HEK293 (cell line): ENCODE data around the gene ZFAND3.

Source experiments
- PRDM2 ChIP-seq: fragments of 450-650 bp; formaldehyde crosslinking; IDR thresholded peaks from 2 replicates; pipeline ENCODE4 v1.5.1; 2016; ENCODE audit warnings: missing biosample characterization, missing genetic modification characterization, borderline replicate concordance
- SP2 ChIP-seq: fragments of 450-650 bp; formaldehyde crosslinking; IDR thresholded peaks from 2 replicates; pipeline ENCODE4 v1.5.1; 2016; ENCODE audit warnings: missing biosample characterization, missing genetic modification characterization
- YY1 ChIP-seq: fragments of 450-650 bp; formaldehyde crosslinking; IDR thresholded peaks from 2 replicates; pipeline ENCODE4 v1.5.1; 2018; ENCODE audit warnings: missing biosample characterization, missing genetic modification characterization
- ZBTB1 ChIP-seq: fragments of 450-650 bp; formaldehyde crosslinking; IDR thresholded peaks from 2 replicates; pipeline ENCODE4 v1.5.1; 2016; ENCODE audit warnings: missing biosample characterization, missing genetic modification characterization
- ZNF157 ChIP-seq: fragments of 450-650 bp; formaldehyde crosslinking; IDR thresholded peaks from 2 replicates; pipeline ENCODE4 v1.5.1; 2016; ENCODE audit warnings: missing biosample characterization, missing genetic modification characterization
- ZNF2 ChIP-seq: fragments of 450-650 bp; formaldehyde crosslinking; IDR thresholded peaks from 2 replicates; pipeline ENCODE4 v1.5.1; 2016; ENCODE audit warnings: missing biosample characterization, missing genetic modification characterization
- ZNF214 ChIP-seq: fragments of 450-650 bp; formaldehyde crosslinking; IDR thresholded peaks from 2 replicates; pipeline ENCODE4 v1.5.1; 2017; ENCODE audit warnings: missing biosample characterization, mild to moderate bottlenecking, missing genetic modification characterization, borderline replicate concordance
- ZNF677 ChIP-seq: fragments of 450-650 bp; IDR thresholded peaks from 2 replicates; pipeline ENCODE4 v1.5.0; 2018; ENCODE audit warnings: missing biosample characterization, mild to moderate bottlenecking, missing genetic modification characterization, moderate library complexity
- ZSCAN18 ChIP-seq: fragments of 450-650 bp; formaldehyde crosslinking; IDR thresholded peaks from 2 replicates; pipeline ENCODE4 v1.5.1; 2016; ENCODE audit warnings: missing biosample characterization, missing genetic modification characterization
- TF ChIP-seq, protein P1 (sequence below): fragments of 450-650 bp; formaldehyde crosslinking; IDR thresholded peaks from 2 replicates; pipeline ENCODE4 v1.5.1; 2016; ENCODE audit warnings: missing biosample characterization, missing genetic modification characterization

GRCh38 chr6:38188677-38189335 is 369.3 kb downstream of the ZFAND3 start:
- no peak for TF ChIP-seq ZNF157 (tag by site-specific recombination)
- no peak for TF ChIP-seq SP2 (tag by site-specific recombination)
- TF ChIP-seq ZNF677 (tag by site-specific recombination) = no peak
- TF ChIP-seq, protein P1, sequence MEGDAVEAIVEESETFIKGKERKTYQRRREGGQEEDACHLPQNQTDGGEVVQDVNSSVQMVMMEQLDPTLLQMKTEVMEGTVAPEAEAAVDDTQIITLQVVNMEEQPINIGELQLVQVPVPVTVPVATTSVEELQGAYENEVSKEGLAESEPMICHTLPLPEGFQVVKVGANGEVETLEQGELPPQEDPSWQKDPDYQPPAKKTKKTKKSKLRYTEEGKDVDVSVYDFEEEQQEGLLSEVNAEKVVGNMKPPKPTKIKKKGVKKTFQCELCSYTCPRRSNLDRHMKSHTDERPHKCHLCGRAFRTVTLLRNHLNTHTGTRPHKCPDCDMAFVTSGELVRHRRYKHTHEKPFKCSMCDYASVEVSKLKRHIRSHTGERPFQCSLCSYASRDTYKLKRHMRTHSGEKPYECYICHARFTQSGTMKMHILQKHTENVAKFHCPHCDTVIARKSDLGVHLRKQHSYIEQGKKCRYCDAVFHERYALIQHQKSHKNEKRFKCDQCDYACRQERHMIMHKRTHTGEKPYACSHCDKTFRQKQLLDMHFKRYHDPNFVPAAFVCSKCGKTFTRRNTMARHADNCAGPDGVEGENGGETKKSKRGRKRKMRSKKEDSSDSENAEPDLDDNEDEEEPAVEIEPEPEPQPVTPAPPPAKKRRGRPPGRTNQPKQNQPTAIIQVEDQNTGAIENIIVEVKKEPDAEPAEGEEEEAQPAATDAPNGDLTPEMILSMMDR (tag by site-specific recombination) = no peak
- TF ChIP-seq YY1 (tag by site-specific recombination) = no peak
- no peak for TF ChIP-seq ZBTB1 (tag by site-specific recombination)
- no peak for TF ChIP-seq ZNF214 (tag by site-specific recombination)
- TF ChIP-seq ZNF2 (tag by site-specific recombination) = no peak
- no peak for TF ChIP-seq ZSCAN18 (tag by site-specific recombination)
- TF ChIP-seq PRDM2 (tag by site-specific recombination) = no peak
